Measurements from ENCODE around the gene ZNF764. TPM values are rescaled to one million over a fixed set of nuclear protein-coding genes. Genes with fewer than 3 reads are reported as not detected.

The ZNF764 gene
- total and polyA plus RNA-seq, 9 of the 15 experiments (the other 6 are each of a cell fraction or from before 2014, with no cell fraction given), result 0.69 to 10.1 (median 4.1) TPM

DNA sequence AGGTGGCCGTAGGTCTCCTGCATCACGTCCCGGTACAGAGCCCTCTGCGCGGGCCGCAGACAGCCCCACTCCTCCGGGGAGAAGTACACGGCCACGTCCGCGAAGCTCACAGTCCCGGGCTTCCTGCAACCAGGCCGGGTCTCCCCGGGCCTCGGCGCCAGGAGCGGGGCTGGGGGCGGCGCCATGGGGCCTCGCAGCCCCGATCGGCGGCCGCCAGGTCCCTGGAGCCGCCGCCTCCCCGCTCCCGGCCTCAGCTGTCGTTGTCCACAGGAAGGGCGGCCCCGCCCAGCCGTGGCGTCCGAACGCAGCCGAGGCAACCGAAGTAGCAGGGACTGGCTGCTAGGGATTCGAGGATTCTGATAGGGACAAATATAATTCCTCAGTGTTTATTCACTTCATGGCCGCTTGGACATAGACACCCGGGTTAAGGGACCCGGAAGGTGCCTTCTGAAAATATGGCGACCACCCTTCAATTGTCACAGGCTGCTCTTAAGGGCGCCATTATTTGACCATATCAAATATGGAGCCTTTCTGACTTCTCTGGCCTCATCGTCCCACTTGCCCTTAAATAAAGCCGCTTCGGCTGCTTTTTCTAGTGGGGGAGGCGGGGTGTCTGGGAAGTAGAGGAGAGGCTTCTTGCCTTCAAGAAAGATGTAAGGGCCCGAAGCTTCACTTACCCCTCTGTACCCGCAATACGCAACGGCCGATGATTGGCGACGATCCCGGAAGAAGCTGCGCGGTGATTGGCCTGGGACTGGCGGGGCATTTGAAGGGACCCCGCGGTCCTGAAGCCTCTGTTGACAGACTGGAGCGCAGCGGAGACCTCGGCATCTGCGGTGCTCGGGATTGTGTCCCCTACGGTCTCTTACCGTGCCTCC, 13.5 kb upstream of the ZNF764 start, which contains the start of gene ZNF688 (continued):
- no peak for TF ChIP-seq PURB (CRISPR knock-in tag; IDR thresholded peaks at IDR 0.05; ENCODE audit: low read depth)
- no peak for TF ChIP-seq ARHGAP35 (IDR thresholded peaks at IDR 0.05; ENCODE audit: partially characterized antibody)
- no peak for TF ChIP-seq THRB (CRISPR knock-in tag; conservative IDR thresholded peaks at IDR 0.05)
- peak; percentile 67 for TF ChIP-seq BRD9 (IDR thresholded peaks at IDR 0.05; ENCODE audit: low read depth, partially characterized antibody)
- no peak for TF ChIP-seq ZKSCAN8 (CRISPR knock-in tag; IDR thresholded peaks at IDR 0.05)
- peak; percentile 52 for TF ChIP-seq NEUROD1 (IDR thresholded peaks at IDR 0.05; ENCODE audit: borderline replicate concordance, low read depth, low read length, partially characterized antibody)
- no peak for TF ChIP-seq TSHZ1 (CRISPR knock-in tag; IDR thresholded peaks at IDR 0.05)
- no peak for TF ChIP-seq ATF1 (CRISPR knock-in tag; IDR thresholded peaks at IDR 0.05)
- TF ChIP-seq ATF1 (tag; IDR thresholded peaks at IDR 0.05), result peak; percentile 96
- peak; percentile 99 for TF ChIP-seq MBD2 (IDR thresholded peaks at IDR 0.05; ENCODE audit: borderline replicate concordance, low read depth)
- TF ChIP-seq PCBP2 (IDR thresholded peaks at IDR 0.05; ENCODE audit: low read depth, low read length, poor library complexity, severe bottlenecking), result no peak
- TF ChIP-seq ZNF766 (CRISPR knock-in tag; conservative IDR thresholded peaks at IDR 0.05), result peak; percentile 86
- TF ChIP-seq HCFC1 (IDR thresholded peaks at IDR 0.05; ENCODE audit: low read depth, low read length), result peak; percentile 88
- TF ChIP-seq POLR2AphosphoS5 (IDR thresholded peaks at IDR 0.05; ENCODE audit: control insufficient read depth, insufficient read depth, low read depth, low read length), result peak; percentile 46; the same call in 1 of the 2 replicates
- peak; percentile 86 for TF ChIP-seq MEIS2 (IDR thresholded peaks at IDR 0.05; ENCODE audit: partially characterized antibody)
- peak; percentile 33; the same call in 1 of the 2 replicates for TF ChIP-seq ETV1 (tag; conservative IDR thresholded peaks at IDR 0.05; ENCODE audit: low read depth)
- peak; percentile 86 for TF ChIP-seq CREM (IDR thresholded peaks at IDR 0.05; ENCODE audit: low read depth)
- TF ChIP-seq ETS2 (tag; IDR thresholded peaks at IDR 0.05; ENCODE audit: borderline replicate concordance, poor library complexity, severe bottlenecking), result no peak
- TF ChIP-seq NBN (IDR thresholded peaks at IDR 0.05; ENCODE audit: low read depth), result 0 out of 2 replicates have a peak, but pooled peaks have one; percentile 14
- peak; percentile 95 for TF ChIP-seq NR2C1 (IDR thresholded peaks at IDR 0.05)
- peak; percentile 96 for TF ChIP-seq NR2C1 (tag; IDR thresholded peaks at IDR 0.05)
- TF ChIP-seq, protein P1, sequence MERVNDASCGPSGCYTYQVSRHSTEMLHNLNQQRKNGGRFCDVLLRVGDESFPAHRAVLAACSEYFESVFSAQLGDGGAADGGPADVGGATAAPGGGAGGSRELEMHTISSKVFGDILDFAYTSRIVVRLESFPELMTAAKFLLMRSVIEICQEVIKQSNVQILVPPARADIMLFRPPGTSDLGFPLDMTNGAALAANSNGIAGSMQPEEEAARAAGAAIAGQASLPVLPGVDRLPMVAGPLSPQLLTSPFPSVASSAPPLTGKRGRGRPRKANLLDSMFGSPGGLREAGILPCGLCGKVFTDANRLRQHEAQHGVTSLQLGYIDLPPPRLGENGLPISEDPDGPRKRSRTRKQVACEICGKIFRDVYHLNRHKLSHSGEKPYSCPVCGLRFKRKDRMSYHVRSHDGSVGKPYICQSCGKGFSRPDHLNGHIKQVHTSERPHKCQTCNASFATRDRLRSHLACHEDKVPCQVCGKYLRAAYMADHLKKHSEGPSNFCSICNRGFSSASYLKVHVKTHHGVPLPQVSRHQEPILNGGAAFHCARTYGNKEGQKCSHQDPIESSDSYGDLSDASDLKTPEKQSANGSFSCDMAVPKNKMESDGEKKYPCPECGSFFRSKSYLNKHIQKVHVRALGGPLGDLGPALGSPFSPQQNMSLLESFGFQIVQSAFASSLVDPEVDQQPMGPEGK (CRISPR knock-in tag; IDR thresholded peaks at IDR 0.05; ENCODE audit: borderline replicate concordance), result no peak

Data from K562 (cell line).